Stimulated activated effector memory CD8-positive, alpha-beta T cell treated with anti-CD3 and anti-CD28 coated beads, Interleukin-12 subunit alpha, Interleukin-12 subunit beta, amount 100 ng/mL, for 72 hours (primary cell): Measurements from ENCODE around the gene LHX6.
A peak's percentile ranks its signal among the peaks of the same experiment; 100 is the strongest.

Source experiments
- ATAC-seq: fragments of 150-1000 bp; cut with Tn5 transposase; 2 replicates; pipeline ENCODE4 v1.10.0; 2021
- DNase-seq, 2 donors: peaks; one replicate each; pipeline ENCODE4 v3.0.0; 2021 to 2022; ENCODE audit warnings: low spot score in 2 of 2
- H3K27ac Mint-ChIP-seq: one replicate; pipeline ENCODE4 v1.8.0; 2022; ENCODE audit warnings: mild to moderate bottlenecking, mixed read lengths
- H3K36me3 Mint-ChIP-seq: one replicate; pipeline ENCODE4 v1.8.0; 2022; ENCODE audit warnings: mild to moderate bottlenecking, mixed read lengths
- H3K4me1 Mint-ChIP-seq: one replicate; pipeline ENCODE4 v1.8.0; 2022; ENCODE audit warnings: mixed read lengths
- H3K4me3 Mint-ChIP-seq: one replicate; pipeline ENCODE4 v1.8.0; 2022; ENCODE audit warnings: mild to moderate bottlenecking, mixed read lengths
- H3K9me3 Mint-ChIP-seq: one replicate; pipeline ENCODE4 v1.8.0; 2022; ENCODE audit warnings: mixed read lengths

LHX6 gene

DNA sequence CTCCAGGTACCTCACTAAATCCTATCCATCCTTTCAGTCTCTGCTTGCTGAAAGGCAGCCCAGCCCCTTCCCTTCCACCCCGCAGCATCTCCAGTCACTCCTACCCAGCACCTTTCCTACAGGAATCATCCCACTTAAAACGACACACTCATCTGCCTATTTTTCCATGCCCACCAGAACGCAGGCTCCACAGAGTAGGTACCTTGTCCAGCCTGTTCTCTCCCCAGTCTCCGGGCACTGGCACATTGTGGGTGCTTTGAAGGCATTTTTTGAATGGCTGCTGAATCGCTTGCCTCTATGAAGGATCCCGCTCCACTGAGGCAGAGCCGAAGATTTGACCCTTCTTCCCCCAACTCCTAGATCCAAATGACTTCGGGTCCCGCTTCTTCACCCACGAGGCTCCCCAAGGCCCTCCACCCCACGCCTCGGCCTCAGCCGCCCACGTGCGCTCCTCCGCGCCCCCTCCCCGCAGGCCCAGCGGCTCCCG is 15.6 kb downstream of the LHX6 start:
- no peak for ATAC-seq
- Mint-ChIP-seq H3K36me3 (no peaks in the 10 kb centered on the region), H3K9me3 (no peaks in the 10 kb centered on the region), H3K4me3 (peak overlapping the region; percentile 50), H3K4me1 (peaks cover 12% of the 10 kb centered on the region), H3K27ac (no peak overlapping the region)
- DNase-seq, result no peak

DNA sequence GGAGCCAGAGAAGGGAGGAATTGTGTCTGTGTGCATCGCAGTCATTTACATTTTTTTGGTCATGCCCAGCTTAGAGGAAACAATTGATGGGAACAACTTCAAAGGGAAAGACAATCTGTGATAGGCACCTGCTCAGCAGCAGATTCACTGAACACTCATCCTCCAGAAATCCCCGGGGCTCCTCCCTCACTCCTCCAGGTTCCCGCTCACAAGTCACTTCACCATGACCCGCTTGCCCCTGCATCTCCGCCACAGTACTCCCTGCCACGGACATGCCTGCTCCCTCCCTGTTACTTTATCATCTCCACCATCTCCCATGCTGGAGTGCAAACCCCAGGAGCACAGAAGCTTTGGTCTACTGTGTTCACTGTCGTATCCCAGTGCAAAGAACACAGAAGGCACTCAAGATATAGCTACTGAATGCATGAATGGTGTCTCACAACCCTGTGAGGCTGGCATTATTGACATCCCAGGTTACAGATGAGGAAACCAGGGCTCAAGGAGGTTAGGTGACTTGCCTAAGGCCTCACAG is 16.2 kb downstream of the LHX6 start:
- Mint-ChIP-seq H3K4me1 (peaks cover 8% of the 10 kb centered on the region), H3K36me3 (no peaks in the 10 kb centered on the region), H3K27ac (no peak overlapping the region), H3K4me3 (peak overlapping the region; percentile 50), H3K9me3 (no peaks in the 10 kb centered on the region)
- no peak for ATAC-seq
- DNase-seq, result no peak

DNA sequence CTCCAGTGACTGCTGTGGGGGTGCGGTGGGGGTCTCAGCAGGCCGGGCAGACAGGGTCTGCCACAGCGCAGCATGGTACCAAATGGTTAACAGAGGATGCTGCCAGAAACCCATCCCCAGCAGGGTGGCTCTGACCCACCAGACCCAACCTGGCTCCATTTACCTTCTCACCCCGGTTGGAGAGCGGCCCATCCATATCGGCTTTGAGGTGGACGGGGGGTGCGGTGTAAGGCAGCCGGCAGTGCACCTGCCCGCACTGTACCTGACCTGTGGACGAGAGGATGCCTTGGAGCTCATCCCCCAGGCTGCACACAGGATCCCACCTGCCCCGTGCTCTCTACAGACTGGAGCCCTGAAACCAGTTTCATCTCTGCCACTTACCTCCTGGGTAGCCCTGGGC is 19.3 kb downstream of the LHX6 start:
- H3K36me3 Mint-ChIP-seq, result no peaks in the 10 kb centered on the region
- H3K4me3 Mint-ChIP-seq, result no peak overlapping the region
- H3K9me3 Mint-ChIP-seq, result no peaks in the 10 kb centered on the region
- ATAC-seq, result no peak
- no peak for DNase-seq
- H3K4me1 Mint-ChIP-seq, result peaks cover 8% of the 10 kb centered on the region
- no peak overlapping the region for H3K27ac Mint-ChIP-seq

DNA sequence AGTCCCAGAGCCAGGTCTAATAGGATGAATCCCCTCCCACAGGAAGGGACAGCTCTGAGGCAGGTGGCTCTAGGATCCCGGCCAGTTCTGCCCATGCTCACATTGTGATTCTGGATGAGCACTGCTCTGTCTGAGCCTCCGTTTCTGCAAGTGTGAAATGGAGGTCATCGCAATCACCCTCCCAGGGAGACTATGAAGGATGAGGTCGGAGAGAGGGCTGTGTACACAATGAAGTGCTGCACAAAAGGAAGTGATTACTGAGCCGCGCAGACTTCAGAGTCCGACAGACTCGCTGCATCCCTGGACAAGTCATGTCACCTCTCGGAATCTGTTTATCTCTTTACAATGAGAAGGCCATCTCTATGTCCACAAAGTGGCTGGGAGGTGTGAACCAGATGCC is 21.7 kb downstream of the LHX6 start:
- Mint-ChIP-seq H3K36me3 (no peaks in the 10 kb centered on the region), H3K4me3 (no peak overlapping the region)

DNA sequence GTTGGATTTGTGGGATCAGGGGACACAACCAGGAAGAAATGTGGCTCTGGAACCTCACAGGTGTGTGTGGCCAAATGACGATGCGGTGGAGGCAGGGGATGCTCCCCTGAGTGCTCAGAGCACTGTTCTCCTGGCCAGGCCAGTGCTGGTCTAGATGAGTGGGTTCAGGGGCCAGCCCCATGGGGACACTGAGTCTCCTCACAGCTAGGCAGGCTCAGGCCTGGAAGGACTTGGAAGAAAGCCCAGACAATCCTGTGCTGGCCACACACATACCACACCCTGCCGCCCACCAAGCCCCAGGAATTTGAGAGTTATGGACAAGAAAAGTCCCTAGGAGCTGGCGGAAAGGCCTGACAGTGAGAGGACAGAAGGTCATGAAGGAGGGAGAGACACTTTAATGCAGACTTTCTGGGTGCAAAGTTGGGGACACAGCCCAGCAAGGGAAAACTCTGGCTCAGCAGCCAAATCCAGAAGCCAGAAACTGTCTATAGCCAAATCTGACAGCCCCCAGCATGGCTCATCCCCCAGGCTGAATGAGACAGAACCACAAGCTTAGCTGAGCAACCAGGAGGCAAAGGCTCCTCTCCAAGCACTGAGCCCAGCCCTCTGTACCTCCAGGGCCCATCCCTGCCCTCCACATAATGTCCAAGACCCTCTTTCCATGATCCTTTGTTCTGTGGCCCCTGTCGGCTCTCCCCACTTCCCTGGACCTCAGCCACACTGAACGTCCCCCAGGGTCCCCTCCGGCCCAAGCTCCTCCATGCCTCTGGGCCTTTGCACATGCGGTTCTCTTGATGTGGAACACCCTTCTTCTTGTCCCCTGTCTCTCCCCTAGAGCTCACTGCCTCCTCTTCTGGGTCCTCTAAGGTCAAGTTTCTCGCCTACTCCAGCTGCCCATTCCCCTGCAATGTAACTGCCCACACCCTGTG is 22.4 kb downstream of the LHX6 start:
- H3K4me3 Mint-ChIP-seq, result no peak overlapping the region
- H3K9me3 Mint-ChIP-seq, result no peaks in the 10 kb centered on the region
- no peak for ATAC-seq
- H3K4me1 Mint-ChIP-seq, result no peaks in the 10 kb centered on the region
- H3K36me3 Mint-ChIP-seq, result no peaks in the 10 kb centered on the region
- H3K27ac Mint-ChIP-seq, result no peak overlapping the region
- DNase-seq, result no peak

More for the DNA sequence above, 21.7 kb downstream of the LHX6 start:
- no peaks in the 10 kb centered on the region for H3K9me3 Mint-ChIP-seq
- no peak for ATAC-seq
- no peak overlapping the region for H3K27ac Mint-ChIP-seq
- DNase-seq, result no peak
- H3K4me1 Mint-ChIP-seq, result no peaks in the 10 kb centered on the region

DNA sequence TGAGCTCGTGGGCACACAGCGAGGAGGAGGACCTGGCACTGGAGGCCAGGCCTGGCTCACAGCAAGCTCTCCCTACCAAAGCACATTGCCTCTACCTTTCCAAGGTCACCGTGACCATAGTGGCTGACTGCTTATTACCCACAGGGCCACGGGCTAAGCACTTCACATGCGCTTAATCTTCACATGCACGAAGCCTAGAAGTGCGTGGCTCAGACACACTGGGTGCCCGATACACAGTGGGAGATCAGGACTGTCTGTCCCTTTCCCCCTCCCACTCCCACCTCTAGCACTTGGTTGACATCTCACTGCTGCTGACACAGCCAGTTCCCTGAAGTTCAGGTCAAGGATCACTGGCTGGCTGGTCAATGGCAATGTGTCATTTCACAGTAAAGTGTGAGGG is 23.6 kb downstream of the LHX6 start:
- Mint-ChIP-seq H3K4me1 (no peaks in the 10 kb centered on the region), H3K4me3 (no peak overlapping the region), H3K27ac (no peak overlapping the region), H3K36me3 (no peaks in the 10 kb centered on the region), H3K9me3 (no peaks in the 10 kb centered on the region)
- no peak for ATAC-seq
- DNase-seq, result no peak

DNA sequence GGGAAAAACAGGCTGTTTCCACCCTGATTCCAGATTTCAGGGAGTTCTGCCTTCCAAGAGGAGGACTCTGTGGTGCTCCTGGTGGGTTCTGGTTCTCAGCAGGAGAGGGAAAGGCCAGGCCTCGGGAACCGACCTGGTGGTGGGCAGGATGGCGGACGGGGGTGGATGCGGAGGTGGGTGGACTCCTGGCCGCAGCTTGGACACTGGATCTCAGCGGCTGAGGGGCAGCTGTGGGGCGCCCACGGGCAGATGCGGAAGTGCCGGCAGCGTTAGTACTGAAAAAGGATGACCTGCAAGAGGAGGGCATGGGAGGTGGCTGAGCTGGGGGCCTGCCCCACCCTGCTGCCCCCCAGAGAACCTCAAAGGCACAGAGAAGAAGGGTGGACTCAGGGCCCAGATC is 24.3 kb downstream of the LHX6 start:
- H3K4me1 Mint-ChIP-seq, result no peaks in the 10 kb centered on the region
- no peak overlapping the region for H3K27ac Mint-ChIP-seq
- H3K9me3 Mint-ChIP-seq, result no peaks in the 10 kb centered on the region
- H3K36me3 Mint-ChIP-seq, result no peaks in the 10 kb centered on the region
- H3K4me3 Mint-ChIP-seq, result no peak overlapping the region
- DNase-seq (no peak), ATAC-seq (no peak)

DNA sequence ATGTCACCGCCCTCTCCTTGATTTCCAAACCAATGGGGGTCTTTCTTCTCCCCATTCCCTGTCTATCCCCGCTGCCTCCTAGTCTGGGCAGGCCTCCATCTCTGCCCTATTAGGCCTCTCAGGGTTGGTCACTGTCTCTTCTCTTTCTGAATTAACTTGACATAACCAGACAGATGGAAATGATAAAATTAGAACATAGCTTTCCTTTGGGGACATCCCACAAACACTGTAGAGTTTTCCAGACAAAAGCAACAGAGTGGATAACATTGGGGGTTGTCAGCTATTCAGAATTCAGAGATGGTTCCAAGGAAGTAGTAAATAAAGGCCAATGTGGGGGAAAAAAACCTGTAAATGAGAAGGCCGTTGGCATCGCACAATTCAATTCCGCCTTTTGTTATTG is 24.7 kb downstream of the LHX6 start:
- DNase-seq (no peak), ATAC-seq (no peak)
- Mint-ChIP-seq H3K36me3 (no peaks in the 10 kb centered on the region), H3K4me3 (no peak overlapping the region), H3K9me3 (no peaks in the 10 kb centered on the region), H3K4me1 (no peaks in the 10 kb centered on the region), H3K27ac (no peak overlapping the region)

DNA sequence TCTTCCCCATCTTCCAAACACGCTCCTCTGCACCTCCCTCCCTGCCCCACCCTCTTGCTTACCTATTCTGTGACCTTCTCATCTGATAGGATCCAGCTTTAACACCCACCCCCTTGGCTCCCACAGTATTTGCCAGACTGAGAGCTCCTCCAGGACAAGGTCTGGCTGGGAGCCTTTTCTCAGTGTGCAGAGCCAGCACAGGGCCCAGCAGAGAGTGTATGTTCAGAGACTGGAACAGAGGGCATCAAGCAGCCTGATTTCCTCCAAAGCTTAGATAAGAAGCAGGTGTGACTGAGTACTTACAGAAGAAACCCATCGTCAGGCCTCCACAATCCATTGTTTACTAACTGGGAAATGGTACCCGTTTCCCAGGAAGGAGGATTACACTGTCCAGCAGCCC is 26.6 kb downstream of the LHX6 start:
- Mint-ChIP-seq H3K36me3 (no peaks in the 10 kb centered on the region), H3K4me3 (no peak overlapping the region), H3K27ac (no peak overlapping the region), H3K9me3 (no peaks in the 10 kb centered on the region), H3K4me1 (no peaks in the 10 kb centered on the region)
- ATAC-seq, result no peak
- DNase-seq, result no peak

DNA sequence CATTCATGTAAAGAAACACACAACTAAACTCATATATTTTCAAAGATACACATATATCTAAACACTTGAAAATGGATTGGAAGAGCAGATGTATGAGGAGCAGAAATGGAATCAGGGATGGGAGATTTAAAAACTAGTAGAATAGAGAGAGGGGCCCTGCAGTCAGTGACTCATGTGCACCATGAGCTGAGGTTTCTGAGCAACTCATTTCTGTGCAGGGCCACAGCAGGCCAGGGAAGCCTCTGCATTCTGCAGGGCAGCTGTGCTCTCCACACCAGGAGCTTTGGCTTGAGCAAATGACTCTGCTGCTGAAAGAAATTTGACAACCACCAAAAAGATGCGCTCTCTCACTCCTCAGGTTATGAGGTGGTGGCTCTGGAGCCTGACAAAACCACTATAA is 27.1 kb downstream of the LHX6 start:
- ATAC-seq (peak; percentile 64), DNase-seq (no peak)
- H3K4me3 Mint-ChIP-seq, result no peak overlapping the region
- no peaks in the 10 kb centered on the region for H3K4me1 Mint-ChIP-seq
- no peaks in the 10 kb centered on the region for H3K9me3 Mint-ChIP-seq
- no peaks in the 10 kb centered on the region for H3K36me3 Mint-ChIP-seq
- no peak overlapping the region for H3K27ac Mint-ChIP-seq

DNA sequence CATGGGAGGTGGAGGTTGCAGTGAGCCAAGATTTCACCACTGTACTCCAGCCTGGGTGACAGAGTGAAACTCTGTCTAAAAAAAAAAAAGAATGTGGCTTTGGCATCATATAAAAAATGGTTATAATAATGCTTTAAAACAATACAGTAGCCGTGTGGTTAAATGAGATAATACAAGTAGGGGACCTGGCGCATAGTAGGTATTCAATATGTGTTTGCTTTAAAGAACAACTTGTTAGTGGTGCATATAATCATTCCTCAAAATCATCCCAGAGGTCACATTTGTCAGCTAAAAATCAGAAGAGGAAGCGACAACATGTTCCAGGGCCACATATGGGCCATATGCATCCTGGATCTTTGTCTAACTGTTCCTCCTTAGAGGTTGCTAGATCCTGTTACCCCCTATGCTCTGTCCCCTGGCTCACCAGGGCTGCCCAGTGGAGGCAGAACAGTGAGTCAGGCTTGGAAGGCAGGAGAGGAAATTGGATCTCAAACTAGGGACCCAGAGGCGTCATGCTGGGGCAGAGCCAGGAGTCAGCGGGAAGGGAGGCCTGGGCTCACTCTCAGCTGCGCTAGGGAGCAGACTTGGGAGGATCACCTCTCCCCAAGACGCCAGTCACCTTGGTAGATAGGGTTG is 27.7 kb downstream of the LHX6 start:
- H3K4me3 Mint-ChIP-seq, result no peak overlapping the region
- ATAC-seq (no peak), DNase-seq (no peak)
- no peaks in the 10 kb centered on the region for H3K36me3 Mint-ChIP-seq
- no peaks in the 10 kb centered on the region for H3K4me1 Mint-ChIP-seq
- H3K9me3 Mint-ChIP-seq, result no peaks in the 10 kb centered on the region
- no peak overlapping the region for H3K27ac Mint-ChIP-seq

DNA sequence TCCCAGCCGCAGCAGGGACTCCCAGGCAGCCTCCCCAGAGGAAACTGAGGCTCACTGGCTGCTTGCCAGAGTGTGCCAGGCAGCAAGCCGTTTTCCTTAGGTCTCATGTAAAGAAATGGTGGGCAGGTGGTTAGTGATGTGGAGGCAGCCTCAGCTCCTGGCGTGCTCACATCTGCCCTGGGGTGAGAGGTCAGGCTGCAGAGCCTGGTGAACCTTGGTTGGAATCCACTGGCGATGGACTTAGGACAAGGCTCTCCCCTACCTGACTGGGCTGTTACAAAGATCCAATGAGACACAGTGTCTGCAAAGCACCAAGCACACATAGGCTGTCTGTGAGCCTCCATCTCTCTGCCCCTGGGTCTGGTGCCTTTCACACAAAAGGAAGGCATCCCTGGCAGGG is 30.9 kb downstream of the LHX6 start:
- Mint-ChIP-seq H3K4me1 (no peaks in the 10 kb centered on the region), H3K9me3 (no peaks in the 10 kb centered on the region), H3K27ac (peak overlapping the region; percentile 2), H3K36me3 (no peaks in the 10 kb centered on the region), H3K4me3 (no peak overlapping the region)
- no peak for DNase-seq
- no peak for ATAC-seq

DNA sequence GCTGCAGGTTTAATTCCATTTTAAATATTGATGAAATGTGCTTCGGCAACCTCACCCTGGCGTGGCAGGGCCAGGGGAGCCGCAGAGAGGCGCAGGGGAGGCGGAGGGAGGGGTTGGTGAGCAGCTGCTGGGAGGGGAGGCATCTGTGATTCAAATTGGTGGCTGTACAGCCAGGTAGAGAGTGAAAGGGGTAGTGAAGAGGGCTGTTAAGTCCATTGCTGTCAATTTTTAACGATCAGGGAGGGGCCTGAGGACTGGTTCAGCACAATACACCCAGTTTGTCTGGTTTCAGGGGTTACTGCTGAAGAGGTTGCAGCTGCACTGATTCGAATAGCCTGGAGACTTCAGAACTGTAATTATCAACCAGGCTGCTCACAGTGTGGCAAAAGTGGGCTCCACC is 31.3 kb downstream of the LHX6 start:
- Mint-ChIP-seq H3K27ac (no peak overlapping the region), H3K9me3 (no peaks in the 10 kb centered on the region), H3K4me3 (no peak overlapping the region), H3K36me3 (no peaks in the 10 kb centered on the region), H3K4me1 (no peaks in the 10 kb centered on the region)
- ATAC-seq, result no peak
- DNase-seq, result no peak

DNA sequence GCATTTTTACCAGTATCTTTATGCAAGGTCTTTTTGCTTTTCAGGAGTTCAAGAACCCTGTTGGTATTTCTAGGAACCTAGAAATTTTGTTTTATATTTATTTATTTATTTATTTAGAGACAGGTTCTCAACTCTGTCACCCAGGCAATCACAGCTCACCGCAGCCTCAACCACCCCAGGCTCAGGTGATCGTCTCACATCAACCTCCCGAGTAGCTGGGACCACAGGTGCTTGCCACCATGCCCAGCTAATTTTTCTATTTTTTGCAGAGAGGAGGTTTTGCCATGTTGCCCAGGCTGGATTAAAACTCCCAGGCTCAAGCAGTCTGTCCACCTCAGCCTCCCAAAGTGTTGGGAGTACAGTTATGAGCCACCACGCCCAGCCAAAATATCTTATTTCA is 32.9 kb downstream of the LHX6 start:
- Mint-ChIP-seq H3K9me3 (no peaks in the 10 kb centered on the region), H3K27ac (no peak overlapping the region), H3K4me3 (no peak overlapping the region), H3K4me1 (no peaks in the 10 kb centered on the region), H3K36me3 (no peaks in the 10 kb centered on the region)
- DNase-seq, result no peak
- no peak for ATAC-seq

DNA sequence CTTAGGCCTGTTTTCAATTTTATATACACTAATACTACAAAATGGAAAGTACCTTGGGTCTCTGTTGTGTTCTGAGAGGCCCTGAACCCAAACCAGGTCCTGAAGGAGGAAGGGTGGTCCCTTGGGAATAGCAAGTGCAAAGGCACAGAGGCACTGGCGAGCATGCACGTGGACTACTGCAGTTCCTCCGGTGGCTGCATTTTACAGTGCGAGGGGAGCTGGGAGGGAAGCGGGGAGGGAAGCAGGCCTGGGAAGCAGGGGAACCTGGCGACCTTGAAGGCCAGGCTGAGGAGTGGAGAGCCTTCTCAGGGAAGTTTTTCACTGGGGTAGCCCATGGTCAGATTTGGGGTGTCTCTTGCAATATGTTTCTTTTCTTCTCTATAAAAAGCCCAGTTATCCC is 35.1 kb downstream of the LHX6 start:
- no peaks in the 10 kb centered on the region for H3K4me1 Mint-ChIP-seq
- no peak overlapping the region for H3K4me3 Mint-ChIP-seq
- no peaks in the 10 kb centered on the region for H3K36me3 Mint-ChIP-seq
- DNase-seq, result no peak
- H3K27ac Mint-ChIP-seq, result no peak overlapping the region
- no peaks in the 10 kb centered on the region for H3K9me3 Mint-ChIP-seq
- no peak for ATAC-seq
